HG03064 (cell line): Measurements from ENCODE around the gene LACTB.
A peak's percentile ranks its signal among the peaks of the same experiment; 100 is the strongest.

Experiments used
- ATAC-seq: cut with Tn5 transposase; IDR thresholded peaks from one replicate; pipeline ENCODE4 v1.9.1; 2021; ENCODE audit warnings: low read depth; ENCODE audit not compliant: unreplicated experiment

LACTB gene

GRCh38 chr15:63121382-63122001 lies at the start of gene LACTB:
LACTB (plus strand) TSS chr15:63121861; CDS start chr15:63121872, 11 bp downstream.
- ATAC-seq: peak; percentile 80

- ATAC-seq: no peak
These were observed 49.5 kb upstream of the LACTB start for GRCh38 chr15:63072023-63072650.

- no peak for ATAC-seq
These were observed 48.8 kb upstream of the LACTB start for GRCh38 chr15:63072809-63073277.

GRCh38 chr15:63073497-63074172 lies 48.0 kb upstream of the LACTB start:
- no peak for ATAC-seq

- ATAC-seq: no peak
These were observed 46.4 kb upstream of the LACTB start for GRCh38 chr15:63075015-63075983.

GRCh38 chr15:63075984-63076713 lies 45.5 kb upstream of the LACTB start:
- no peak for ATAC-seq

GRCh38 chr15:63076714-63077046 lies 45.0 kb upstream of the LACTB start:
- ATAC-seq: no peak

- no peak for ATAC-seq
These were observed 43.7 kb upstream of the LACTB start for GRCh38 chr15:63077952-63078351.

- ATAC-seq: no peak
These were observed 41.6 kb upstream of the LACTB start for GRCh38 chr15:63079947-63080626.

- no peak for ATAC-seq
These were observed 40.9 kb upstream of the LACTB start for GRCh38 chr15:63080634-63081250.

GRCh38 chr15:63082366-63082765 lies 39.3 kb upstream of the LACTB start:
- no peak for ATAC-seq

GRCh38 chr15:63083044-63083443 lies 38.6 kb upstream of the LACTB start:
- no peak for ATAC-seq

GRCh38 chr15:63083541-63083940 lies 38.1 kb upstream of the LACTB start:
- no peak for ATAC-seq

- no peak for ATAC-seq
These were observed 36.9 kb upstream of the LACTB start for GRCh38 chr15:63084806-63085205.

- ATAC-seq: no peak
These were observed 36.4 kb upstream of the LACTB start for GRCh38 chr15:63085289-63085688.

- no peak for ATAC-seq
These were observed 35.4 kb upstream of the LACTB start for GRCh38 chr15:63086271-63086670.

- no peak for ATAC-seq
These were observed 34.7 kb upstream of the LACTB start for GRCh38 chr15:63086947-63087346.

GRCh38 chr15:63088533-63089245 lies 33.0 kb upstream of the LACTB start:
- ATAC-seq: no peak
